Measurements from ENCODE around the gene MRPS5. TPM values are rescaled to one million over a fixed set of nuclear protein-coding genes. Genes with fewer than 3 reads are reported as not detected.

The MRPS5 gene
- total RNA-seq, 1 experiment from 2014 or later: 59.5 TPM

DNA sequence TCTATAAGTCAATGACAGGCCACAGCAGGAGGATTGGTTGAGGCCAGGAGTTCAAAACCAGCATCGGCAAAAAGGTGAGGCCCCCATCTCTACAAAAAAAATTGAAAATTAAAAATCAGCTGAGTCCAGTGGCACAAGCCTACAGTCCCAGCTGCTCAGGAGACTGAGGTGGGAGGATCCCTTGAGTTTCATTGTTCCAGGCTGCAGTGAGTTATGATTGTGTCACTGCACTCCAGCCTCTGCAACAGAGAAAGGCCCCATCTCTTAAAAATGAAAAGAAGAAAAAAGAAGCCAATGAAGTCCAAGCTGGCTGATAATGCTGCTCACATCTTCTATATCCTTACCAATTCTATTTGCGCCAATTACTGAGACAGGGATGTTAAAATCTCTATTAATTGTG, 39.1 kb downstream of the MRPS5 start:
- no peak overlapping the region for H3K27ac ChIP-seq (ENCODE audit: low read length)
- H3K79me2 ChIP-seq (ENCODE audit: low read length): no peaks in the 10 kb centered on the region
- no peak for DNase-seq
- no peaks in the 10 kb centered on the region for H3K27me3 ChIP-seq (ENCODE audit: low read length)
- peaks cover 16% of the 10 kb centered on the region for H3K36me3 ChIP-seq (ENCODE audit: insufficient read depth, low read length)
- H4K20me1 ChIP-seq (ENCODE audit: insufficient read depth, low read depth, low read length): no peaks in the 10 kb centered on the region
- no peaks in the 10 kb centered on the region for H3K9me2 ChIP-seq (replicated peaks; ENCODE audit: insufficient read depth, low read length)
- no peak overlapping the region for H2AFZ ChIP-seq (ENCODE audit: low read length)
- no peak overlapping the region for H3K9ac ChIP-seq (ENCODE audit: low read length)
- H3K4me1 ChIP-seq (ENCODE audit: low read length): peaks cover 25% of the 10 kb centered on the region
- no peak overlapping the region for H3K4me3 ChIP-seq (ENCODE audit: low read length)
- no peak overlapping the region for H3K4me2 ChIP-seq (ENCODE audit: low read depth, low read length, poor library complexity, severe bottlenecking)
- no peaks in the 10 kb centered on the region for H3K9me3 ChIP-seq (ENCODE audit: low read length)

DNA sequence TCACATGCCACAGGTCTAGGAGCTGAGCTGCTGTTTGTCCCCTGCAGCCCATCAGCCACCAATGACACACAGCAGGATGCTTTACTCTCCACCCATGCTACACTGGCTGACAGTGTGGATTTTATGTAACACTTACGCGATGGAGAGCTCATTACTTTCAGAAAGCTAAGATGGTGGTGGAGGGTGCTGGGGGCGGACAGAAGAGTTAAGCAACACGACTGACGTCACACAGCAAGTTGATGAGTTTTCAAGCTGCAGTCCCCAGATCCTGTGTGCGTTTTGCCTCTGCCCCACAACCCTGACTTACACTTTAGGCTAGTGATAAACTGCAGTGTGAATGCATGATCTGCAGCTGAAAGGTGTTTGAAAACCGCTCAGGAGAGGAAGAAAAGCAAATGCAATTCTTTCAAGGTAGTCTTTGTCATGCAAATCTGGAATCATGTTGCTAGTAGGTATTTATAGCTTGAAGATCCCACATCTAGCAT, 42.4 kb downstream of the MRPS5 start:
- Histone ChIP-seq H3K4me1 (ENCODE audit: low read length) (peaks cover 35% of the 10 kb centered on the region), H4K20me1 (ENCODE audit: insufficient read depth, low read depth, low read length) (no peaks in the 10 kb centered on the region), H3K27me3 (ENCODE audit: low read length) (no peaks in the 10 kb centered on the region), H3K9me2 (replicated peaks; ENCODE audit: insufficient read depth, low read length) (no peaks in the 10 kb centered on the region), H2AFZ (ENCODE audit: low read length) (no peak overlapping the region), H3K27ac (ENCODE audit: low read length) (no peak overlapping the region), H3K36me3 (ENCODE audit: insufficient read depth, low read length) (no peaks in the 10 kb centered on the region), H3K79me2 (ENCODE audit: low read length) (no peaks in the 10 kb centered on the region), H3K4me2 (ENCODE audit: low read depth, low read length, poor library complexity, severe bottlenecking) (peak overlapping the region; percentile 42), H3K9ac (ENCODE audit: low read length) (no peak overlapping the region), H3K4me3 (ENCODE audit: low read length) (no peak overlapping the region), H3K9me3 (ENCODE audit: low read length) (no peaks in the 10 kb centered on the region)
- no peak for DNase-seq

DNA sequence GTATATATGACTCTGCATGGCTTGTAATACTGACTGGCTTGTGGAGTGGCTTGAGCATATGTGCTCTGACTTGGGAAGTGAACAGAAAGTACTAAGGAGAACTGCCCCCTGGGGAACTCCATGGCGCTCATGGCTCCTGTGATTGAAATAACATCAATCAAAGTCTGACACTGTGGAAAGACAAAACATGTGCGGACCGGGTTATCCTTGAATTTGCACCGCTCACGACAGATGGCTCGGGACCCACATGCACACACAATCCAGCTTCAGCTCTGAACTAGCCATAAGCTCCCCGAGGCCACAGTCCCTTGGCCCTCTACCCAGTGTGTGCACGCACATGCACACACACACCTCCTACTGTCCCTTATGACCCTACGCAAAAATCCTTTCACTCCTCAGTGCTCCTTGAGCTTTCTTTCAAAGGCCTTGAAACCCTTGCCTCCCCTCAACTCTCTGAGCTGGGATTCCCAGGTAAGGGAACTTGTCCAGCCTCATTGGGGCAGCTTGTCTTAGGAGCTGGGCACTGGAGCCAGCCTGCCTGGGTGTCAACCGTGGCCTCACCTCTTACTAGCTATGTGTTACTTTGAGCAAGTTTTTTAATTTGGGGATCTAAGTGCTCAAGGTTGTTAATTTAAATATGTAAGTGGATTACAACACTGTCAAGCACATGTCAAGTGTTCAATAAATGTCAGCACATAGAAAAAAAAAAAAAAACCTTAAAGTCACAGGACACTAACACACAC, 43.6 kb downstream of the MRPS5 start:
- no peak overlapping the region for H2AFZ ChIP-seq (ENCODE audit: low read length)
- H3K4me3 ChIP-seq (ENCODE audit: low read length): no peak overlapping the region

DNA sequence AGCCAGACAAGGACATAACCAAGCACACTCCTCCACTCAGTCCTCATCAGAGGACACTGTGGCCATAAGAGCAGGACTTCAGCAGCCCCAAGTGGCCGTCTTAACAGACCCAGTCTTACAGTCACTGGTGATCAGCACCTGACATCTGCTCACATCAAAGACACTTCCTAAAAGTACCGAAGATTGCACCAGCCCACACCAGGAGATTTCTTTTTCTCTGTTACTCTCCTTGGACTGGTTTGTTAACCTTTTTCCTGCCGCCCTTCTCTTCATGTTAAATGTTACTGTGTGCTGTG, 44.1 kb downstream of the MRPS5 start:
- H3K4me2 ChIP-seq (ENCODE audit: low read depth, low read length, poor library complexity, severe bottlenecking): peak overlapping the region; percentile 77
- H3K9me3 ChIP-seq (ENCODE audit: low read length): no peaks in the 10 kb centered on the region
- H4K20me1 ChIP-seq (ENCODE audit: insufficient read depth, low read depth, low read length): no peaks in the 10 kb centered on the region
- no peaks in the 10 kb centered on the region for H3K9me2 ChIP-seq (replicated peaks; ENCODE audit: insufficient read depth, low read length)
- H3K9ac ChIP-seq (ENCODE audit: low read length): no peak overlapping the region
- H3K27ac ChIP-seq (ENCODE audit: low read length): no peak overlapping the region
- no peak for DNase-seq
- H3K4me1 ChIP-seq (ENCODE audit: low read length): peaks cover 35% of the 10 kb centered on the region
- H3K27me3 ChIP-seq (ENCODE audit: low read length): no peaks in the 10 kb centered on the region
- no peaks in the 10 kb centered on the region for H3K36me3 ChIP-seq (ENCODE audit: insufficient read depth, low read length)
- no peak overlapping the region; the same call in 1 of the 2 replicates for H2AFZ ChIP-seq (ENCODE audit: low read length)
- H3K4me3 ChIP-seq (ENCODE audit: low read length): no peak overlapping the region
- H3K79me2 ChIP-seq (ENCODE audit: low read length): no peaks in the 10 kb centered on the region

More for the DNA sequence above, 43.6 kb downstream of the MRPS5 start:
- peak overlapping the region; percentile 77 for H3K4me2 ChIP-seq (ENCODE audit: low read depth, low read length, poor library complexity, severe bottlenecking)
- no peaks in the 10 kb centered on the region for H3K79me2 ChIP-seq (ENCODE audit: low read length)
- H3K9me2 ChIP-seq (replicated peaks; ENCODE audit: insufficient read depth, low read length): no peaks in the 10 kb centered on the region
- H3K27ac ChIP-seq (ENCODE audit: low read length): no peak overlapping the region
- H3K4me1 ChIP-seq (ENCODE audit: low read length): peaks cover 35% of the 10 kb centered on the region
- no peaks in the 10 kb centered on the region for H4K20me1 ChIP-seq (ENCODE audit: insufficient read depth, low read depth, low read length)
- no peak overlapping the region for H3K9ac ChIP-seq (ENCODE audit: low read length)
- H3K27me3 ChIP-seq (ENCODE audit: low read length): no peaks in the 10 kb centered on the region
- no peak for DNase-seq
- H3K36me3 ChIP-seq (ENCODE audit: insufficient read depth, low read length): no peaks in the 10 kb centered on the region
- no peaks in the 10 kb centered on the region for H3K9me3 ChIP-seq (ENCODE audit: low read length)

DNA sequence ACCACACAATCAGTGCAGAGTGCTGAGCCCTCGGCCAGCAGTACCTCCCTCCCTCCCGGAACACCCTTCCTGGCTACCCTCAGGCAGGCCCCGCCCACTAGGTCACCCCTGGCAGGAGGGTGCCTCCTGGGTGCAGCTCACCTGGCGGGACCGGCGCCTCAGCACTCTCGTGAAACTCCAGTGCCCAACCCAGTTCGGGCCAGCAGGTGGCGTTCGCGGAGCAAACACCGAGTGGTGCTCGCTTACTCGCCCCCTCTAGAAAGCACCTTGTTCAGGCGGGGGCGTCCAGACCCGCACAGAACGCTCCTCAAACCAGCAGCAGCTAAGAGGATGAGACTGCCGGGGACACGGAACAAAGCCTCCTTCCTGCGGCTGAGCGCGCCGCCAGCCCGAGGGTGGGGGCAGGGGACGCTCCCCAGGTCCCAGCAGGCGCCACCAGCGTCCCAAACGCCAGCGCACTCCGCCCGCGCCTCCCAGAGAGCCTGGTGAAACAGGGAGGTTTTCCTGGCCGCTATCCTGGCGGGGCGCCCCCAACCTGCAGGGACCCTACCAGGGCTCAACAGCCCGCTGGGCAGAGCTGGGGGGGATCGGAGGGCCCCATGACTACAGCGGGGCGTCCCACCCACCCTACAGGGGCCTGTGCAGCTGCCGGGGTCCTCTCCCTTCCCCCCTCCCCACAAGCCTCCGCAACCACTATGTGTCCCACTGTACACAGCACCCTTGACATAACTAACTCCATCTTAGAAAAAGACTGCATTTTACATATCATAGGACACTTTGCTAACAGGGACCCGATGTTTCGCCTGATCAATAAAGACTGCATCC, 44.7 kb downstream of the MRPS5 start:
- no peaks in the 10 kb centered on the region for H3K9me3 ChIP-seq (ENCODE audit: low read length)
- H4K20me1 ChIP-seq (ENCODE audit: insufficient read depth, low read depth, low read length): no peaks in the 10 kb centered on the region
- peak overlapping the region; percentile 77 for H3K4me2 ChIP-seq (ENCODE audit: low read depth, low read length, poor library complexity, severe bottlenecking)
- H3K36me3 ChIP-seq (ENCODE audit: insufficient read depth, low read length): no peaks in the 10 kb centered on the region
- H3K79me2 ChIP-seq (ENCODE audit: low read length): no peaks in the 10 kb centered on the region
- H3K4me3 ChIP-seq (ENCODE audit: low read length): peak overlapping the region; percentile 64
- H3K27ac ChIP-seq (ENCODE audit: low read length): no peak overlapping the region
- peaks cover 35% of the 10 kb centered on the region for H3K4me1 ChIP-seq (ENCODE audit: low read length)
- peak overlapping the region; percentile 89; the same call in 1 of the 2 replicates for H2AFZ ChIP-seq (ENCODE audit: low read length)
- no peaks in the 10 kb centered on the region for H3K9me2 ChIP-seq (replicated peaks; ENCODE audit: insufficient read depth, low read length)
- DNase-seq: peak; percentile 90
- peak overlapping the region; percentile 41; the same call in 1 of the 2 replicates for H3K9ac ChIP-seq (ENCODE audit: low read length)
- H3K27me3 ChIP-seq (ENCODE audit: low read length): no peaks in the 10 kb centered on the region

GRCh38 chr2:95075440-95076132, 46.0 kb downstream of the MRPS5 start:
- peaks cover 35% of the 10 kb centered on the region for H3K4me1 ChIP-seq (ENCODE audit: low read length)
- H3K9me2 ChIP-seq (replicated peaks; ENCODE audit: insufficient read depth, low read length): no peaks in the 10 kb centered on the region

DNA sequence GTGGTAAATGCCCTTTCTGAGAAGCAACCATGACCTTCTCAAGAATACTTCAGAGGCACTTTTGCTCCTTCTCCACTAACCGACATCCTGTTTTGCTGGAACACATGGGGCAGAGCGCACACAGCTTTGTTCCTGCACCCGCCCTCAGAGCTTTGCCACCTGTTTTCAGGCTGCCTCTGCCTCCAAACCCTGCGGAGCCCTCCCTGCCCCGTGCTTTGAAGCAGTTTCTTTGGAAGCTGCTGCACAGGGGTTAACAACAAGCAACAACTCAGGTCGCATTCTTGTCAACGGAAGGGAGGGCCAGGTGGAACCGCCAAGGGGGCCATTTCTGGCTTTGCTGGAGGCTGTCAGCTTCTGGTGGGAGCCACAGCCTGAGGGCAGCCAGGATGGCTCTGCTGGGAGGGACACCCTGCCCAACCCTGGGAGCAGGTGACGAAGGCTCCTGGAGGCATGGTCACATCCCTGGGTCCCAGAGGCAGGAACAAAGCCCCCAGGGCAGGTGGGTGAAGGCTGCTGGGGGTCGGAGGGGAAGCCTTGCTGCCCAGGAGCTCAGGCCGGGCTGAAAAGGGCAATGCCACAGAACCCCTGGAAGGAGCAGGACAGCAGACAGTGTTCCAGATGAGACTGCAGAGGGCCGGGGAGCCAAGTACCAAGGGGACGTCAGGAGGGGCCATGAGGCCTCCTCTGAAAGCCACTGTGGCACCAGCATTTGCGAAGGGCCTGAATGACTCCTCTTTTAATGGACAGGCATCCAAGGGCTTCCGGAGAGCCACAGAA, 46.8 kb downstream of the MRPS5 start:
- H3K4me3 ChIP-seq (ENCODE audit: low read length): no peak overlapping the region
- H3K9me3 ChIP-seq (ENCODE audit: low read length): no peaks in the 10 kb centered on the region
- H3K27ac ChIP-seq (ENCODE audit: low read length): no peak overlapping the region
- no peaks in the 10 kb centered on the region for H4K20me1 ChIP-seq (ENCODE audit: insufficient read depth, low read depth, low read length)
- no peak overlapping the region for H2AFZ ChIP-seq (ENCODE audit: low read length)
- H3K9me2 ChIP-seq (replicated peaks; ENCODE audit: insufficient read depth, low read length): no peaks in the 10 kb centered on the region
- H3K27me3 ChIP-seq (ENCODE audit: low read length): no peaks in the 10 kb centered on the region
- DNase-seq: no peak
- no peak overlapping the region for H3K9ac ChIP-seq (ENCODE audit: low read length)
- H3K36me3 ChIP-seq (ENCODE audit: insufficient read depth, low read length): no peaks in the 10 kb centered on the region
- no peaks in the 10 kb centered on the region for H3K79me2 ChIP-seq (ENCODE audit: low read length)
- H3K4me1 ChIP-seq (ENCODE audit: low read length): peaks cover 33% of the 10 kb centered on the region
- no peak overlapping the region for H3K4me2 ChIP-seq (ENCODE audit: low read depth, low read length, poor library complexity, severe bottlenecking)

More at GRCh38 chr2:95075440-95076132, 46.0 kb downstream of the MRPS5 start:
- Histone ChIP-seq H3K9me3 (ENCODE audit: low read length) (no peaks in the 10 kb centered on the region), H3K79me2 (ENCODE audit: low read length) (no peaks in the 10 kb centered on the region), H3K4me2 (ENCODE audit: low read depth, low read length, poor library complexity, severe bottlenecking) (no peak overlapping the region), H3K9ac (ENCODE audit: low read length) (no peak overlapping the region), H2AFZ (ENCODE audit: low read length) (no peak overlapping the region), H4K20me1 (ENCODE audit: insufficient read depth, low read depth, low read length) (no peaks in the 10 kb centered on the region), H3K27me3 (ENCODE audit: low read length) (no peaks in the 10 kb centered on the region), H3K27ac (ENCODE audit: low read length) (no peak overlapping the region), H3K4me3 (ENCODE audit: low read length) (no peak overlapping the region), H3K36me3 (ENCODE audit: insufficient read depth, low read length) (no peaks in the 10 kb centered on the region)
- DNase-seq: no peak

Data from Karpas-422 (cell line).